ENCODE measurements around the gene ZSCAN31.

ZSCAN31 gene

GRCh38 chr6:28355743-28356665 lies 20.1 kb upstream of the ZSCAN31 start:
- TF ChIP-seq TEAD4 (IDR thresholded peaks at IDR 0.05) (peak; percentile 43), RAD21 (IDR thresholded peaks at IDR 0.05; ENCODE audit: low read depth) (peak; percentile 81), TCF12 (IDR thresholded peaks at IDR 0.05; ENCODE audit: low read depth) (no peak), ZBTB7A (IDR thresholded peaks at IDR 0.05; ENCODE audit: low read depth) (peak; percentile 74; the same call in 1 of the 2 replicates), NFIC (IDR thresholded peaks at IDR 0.05) (no peak)

GRCh38 chr6:28354688-28355554 lies 19.0 kb upstream of the ZSCAN31 start:
- TF ChIP-seq ZBTB7A (IDR thresholded peaks at IDR 0.05; ENCODE audit: low read depth) (no peak), CEBPB (IDR thresholded peaks at IDR 0.05) (no peak), EGR1 (IDR thresholded peaks at IDR 0.05) (no peak), RAD21 (IDR thresholded peaks at IDR 0.05; ENCODE audit: low read depth) (no peak), TAF1 (IDR thresholded peaks at IDR 0.05; ENCODE audit: low read depth) (no peak), TCF12 (IDR thresholded peaks at IDR 0.05; ENCODE audit: low read depth) (no peak), YY1 (IDR thresholded peaks at IDR 0.05; ENCODE audit: low read depth) (no peak), FOXM1 (IDR thresholded peaks at IDR 0.05; ENCODE audit: borderline replicate concordance, low read depth) (no peak), MAX (IDR thresholded peaks at IDR 0.05) (no peak), CREB1 (IDR thresholded peaks at IDR 0.05; ENCODE audit: low read depth) (no peak), TEAD4 (IDR thresholded peaks at IDR 0.05) (no peak), USF1 (IDR thresholded peaks at IDR 0.05) (no peak), NFIC (IDR thresholded peaks at IDR 0.05) (no peak), EP300 (IDR thresholded peaks at IDR 0.05; ENCODE audit: borderline replicate concordance) (no peak)
- TF ChIP-seq, protein P1, sequence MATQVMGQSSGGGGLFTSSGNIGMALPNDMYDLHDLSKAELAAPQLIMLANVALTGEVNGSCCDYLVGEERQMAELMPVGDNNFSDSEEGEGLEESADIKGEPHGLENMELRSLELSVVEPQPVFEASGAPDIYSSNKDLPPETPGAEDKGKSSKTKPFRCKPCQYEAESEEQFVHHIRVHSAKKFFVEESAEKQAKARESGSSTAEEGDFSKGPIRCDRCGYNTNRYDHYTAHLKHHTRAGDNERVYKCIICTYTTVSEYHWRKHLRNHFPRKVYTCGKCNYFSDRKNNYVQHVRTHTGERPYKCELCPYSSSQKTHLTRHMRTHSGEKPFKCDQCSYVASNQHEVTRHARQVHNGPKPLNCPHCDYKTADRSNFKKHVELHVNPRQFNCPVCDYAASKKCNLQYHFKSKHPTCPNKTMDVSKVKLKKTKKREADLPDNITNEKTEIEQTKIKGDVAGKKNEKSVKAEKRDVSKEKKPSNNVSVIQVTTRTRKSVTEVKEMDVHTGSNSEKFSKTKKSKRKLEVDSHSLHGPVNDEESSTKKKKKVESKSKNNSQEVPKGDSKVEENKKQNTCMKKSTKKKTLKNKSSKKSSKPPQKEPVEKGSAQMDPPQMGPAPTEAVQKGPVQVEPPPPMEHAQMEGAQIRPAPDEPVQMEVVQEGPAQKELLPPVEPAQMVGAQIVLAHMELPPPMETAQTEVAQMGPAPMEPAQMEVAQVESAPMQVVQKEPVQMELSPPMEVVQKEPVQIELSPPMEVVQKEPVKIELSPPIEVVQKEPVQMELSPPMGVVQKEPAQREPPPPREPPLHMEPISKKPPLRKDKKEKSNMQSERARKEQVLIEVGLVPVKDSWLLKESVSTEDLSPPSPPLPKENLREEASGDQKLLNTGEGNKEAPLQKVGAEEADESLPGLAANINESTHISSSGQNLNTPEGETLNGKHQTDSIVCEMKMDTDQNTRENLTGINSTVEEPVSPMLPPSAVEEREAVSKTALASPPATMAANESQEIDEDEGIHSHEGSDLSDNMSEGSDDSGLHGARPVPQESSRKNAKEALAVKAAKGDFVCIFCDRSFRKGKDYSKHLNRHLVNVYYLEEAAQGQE (IDR thresholded peaks at IDR 0.05; ENCODE audit: low read depth) = no peak

DNA sequence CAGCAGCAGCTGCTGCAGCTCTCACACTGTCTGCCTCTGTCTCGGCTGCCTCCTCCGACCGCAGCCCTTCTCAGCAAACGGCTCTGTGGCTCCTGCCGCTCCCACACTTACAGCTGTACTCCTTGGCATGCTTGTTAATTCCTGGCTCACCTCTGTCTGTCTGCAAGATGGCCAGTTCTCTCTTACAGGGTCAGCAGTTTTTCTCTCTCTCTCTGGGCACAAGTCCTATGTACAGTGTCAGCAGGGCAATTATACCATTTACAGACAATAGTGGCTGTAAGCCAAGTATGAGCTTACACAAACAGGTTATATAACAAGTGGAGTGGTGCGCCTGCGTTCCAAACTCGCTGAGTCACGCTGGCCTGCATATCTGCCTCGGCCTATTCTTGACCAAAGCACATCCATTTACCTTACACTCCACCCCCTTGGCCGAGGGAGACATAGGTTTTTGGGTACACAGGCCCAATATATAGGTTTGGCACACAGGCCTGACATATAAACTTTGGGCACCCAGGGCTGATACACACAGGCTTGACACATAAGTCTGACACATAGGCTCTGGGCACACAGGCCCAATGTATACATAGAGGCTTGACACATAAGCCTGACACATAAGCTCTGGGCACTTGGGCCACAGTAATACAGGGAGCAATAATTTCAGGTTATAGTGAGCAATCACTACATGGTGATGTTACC lies 18.2 kb upstream of the ZSCAN31 start:
- TF ChIP-seq, protein P1 (IDR thresholded peaks at IDR 0.05; ENCODE audit: low read depth) = no peak
- TF ChIP-seq RAD21 (IDR thresholded peaks at IDR 0.05; ENCODE audit: low read depth) (no peak), NFIC (IDR thresholded peaks at IDR 0.05) (peak; percentile 98), FOXM1 (IDR thresholded peaks at IDR 0.05; ENCODE audit: borderline replicate concordance, low read depth) (no peak), CREB1 (IDR thresholded peaks at IDR 0.05; ENCODE audit: low read depth) (peak; percentile 49; the same call in 1 of the 2 replicates), EGR1 (IDR thresholded peaks at IDR 0.05) (no peak), USF1 (IDR thresholded peaks at IDR 0.05) (0 out of 2 replicates have a peak, but pooled peaks have one; percentile 8), MAX (IDR thresholded peaks at IDR 0.05) (peak; percentile 77), TEAD4 (IDR thresholded peaks at IDR 0.05) (peak; percentile 84), TAF1 (IDR thresholded peaks at IDR 0.05; ENCODE audit: low read depth) (no peak), TCF12 (IDR thresholded peaks at IDR 0.05; ENCODE audit: low read depth) (peak; percentile 78), EP300 (IDR thresholded peaks at IDR 0.05; ENCODE audit: borderline replicate concordance) (peak; percentile 69; the same call in 1 of the 2 replicates), YY1 (IDR thresholded peaks at IDR 0.05; ENCODE audit: low read depth) (peak; percentile 83), ZBTB7A (IDR thresholded peaks at IDR 0.05; ENCODE audit: low read depth) (no peak), CEBPB (IDR thresholded peaks at IDR 0.05) (peak; percentile 17; the same call in 1 of the 2 replicates)

DNA sequence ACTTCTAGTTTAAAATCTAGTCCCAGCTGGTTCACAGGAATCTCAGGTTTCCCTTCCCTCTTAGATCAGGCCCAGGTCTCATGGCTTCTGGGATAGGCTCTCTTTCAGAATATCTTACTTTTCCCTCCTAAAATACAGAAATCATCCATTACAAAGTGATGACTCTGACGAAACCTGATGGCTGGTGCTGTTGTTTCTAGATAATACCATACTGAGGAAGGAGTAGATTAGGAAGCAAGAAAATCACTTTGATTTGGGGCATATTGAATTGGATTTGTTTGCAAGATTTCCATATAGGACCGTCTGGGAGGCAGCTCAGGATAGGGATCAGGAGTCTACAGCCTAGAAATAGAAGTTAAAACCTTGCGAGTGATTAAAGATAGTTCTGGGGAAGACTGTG lies 17.4 kb upstream of the ZSCAN31 start:
- no peak for TF ChIP-seq CREB1 (IDR thresholded peaks at IDR 0.05; ENCODE audit: low read depth)
- no peak for TF ChIP-seq EGR1 (IDR thresholded peaks at IDR 0.05)
- no peak for TF ChIP-seq RAD21 (IDR thresholded peaks at IDR 0.05; ENCODE audit: low read depth)
- no peak for TF ChIP-seq TEAD4 (IDR thresholded peaks at IDR 0.05)
- no peak for TF ChIP-seq NFIC (IDR thresholded peaks at IDR 0.05)
- no peak for TF ChIP-seq YY1 (IDR thresholded peaks at IDR 0.05; ENCODE audit: low read depth)
- TF ChIP-seq MAX (IDR thresholded peaks at IDR 0.05) = no peak
- no peak for TF ChIP-seq CEBPB (IDR thresholded peaks at IDR 0.05)
- TF ChIP-seq EP300 (IDR thresholded peaks at IDR 0.05; ENCODE audit: borderline replicate concordance) = no peak
- no peak for TF ChIP-seq TAF1 (IDR thresholded peaks at IDR 0.05; ENCODE audit: low read depth)
- no peak for TF ChIP-seq TCF12 (IDR thresholded peaks at IDR 0.05; ENCODE audit: low read depth)
- TF ChIP-seq FOXM1 (IDR thresholded peaks at IDR 0.05; ENCODE audit: borderline replicate concordance, low read depth) = no peak
- no peak for TF ChIP-seq ZBTB7A (IDR thresholded peaks at IDR 0.05; ENCODE audit: low read depth)

All from Ishikawa (cell line).